HUES48 (cell line): ENCODE measurements around the gene SHH.
"Not testable (repeated sequence)": the region's sequence is repeated elsewhere in the genome, so short reads cannot be mapped to it uniquely, and the experiment has no call there.

Source experiments
- H3K27ac ChIP-seq: one replicate; pipeline ENCODE4 v1.7.0; 2013; ENCODE audit warnings: low read depth, low read length, inconsistent platforms
- H3K27me3 ChIP-seq: 2 replicates; pipeline ENCODE4 v1.6.1; 2013; ENCODE audit warnings: mild to moderate bottlenecking, low read length; ENCODE audit not compliant: control insufficient read depth, insufficient read depth
- H3K36me3 ChIP-seq: 2 replicates; pipeline ENCODE4 v1.6.1; 2013; ENCODE audit warnings: low read length; ENCODE audit not compliant: control insufficient read depth, insufficient read depth
- H3K4me1 ChIP-seq: 2 replicates; pipeline ENCODE4 v1.6.1; 2013; ENCODE audit warnings: mild to moderate bottlenecking, low read length; ENCODE audit not compliant: control insufficient read depth, insufficient read depth
- H3K4me3 ChIP-seq: 2 replicates; pipeline ENCODE4 v1.5.1; 2013; ENCODE audit warnings: mild to moderate bottlenecking, low read depth, low read length
- H3K9ac ChIP-seq: 2 replicates; pipeline ENCODE4 v1.6.1; 2013; ENCODE audit warnings: mild to moderate bottlenecking, low read depth, low read length, moderate library complexity
- H3K9me3 ChIP-seq: 2 replicates; pipeline ENCODE4 v1.6.1; 2013; ENCODE audit warnings: low read length; ENCODE audit not compliant: control insufficient read depth, insufficient read depth

SHH gene

DNA sequence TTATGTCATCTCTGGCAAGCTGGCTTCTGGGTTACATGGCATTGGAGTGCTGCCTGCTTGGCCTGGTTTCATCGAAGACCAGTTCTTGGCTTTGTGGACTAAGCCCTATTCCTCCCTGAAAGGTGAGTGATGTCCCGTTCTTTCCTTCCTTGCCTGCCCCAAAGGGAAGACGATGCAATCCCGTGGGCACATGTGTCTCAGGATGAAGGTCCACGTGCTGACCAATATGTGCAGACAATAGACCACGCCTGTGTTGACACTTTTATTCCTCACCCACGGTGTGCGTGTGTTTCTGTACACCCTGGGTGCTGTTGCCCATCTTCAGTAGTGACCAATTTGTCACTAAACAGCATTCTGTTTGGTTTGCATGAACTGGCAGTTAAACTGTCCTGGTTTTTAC is 28.6 kb upstream of the SHH start:
- H3K9me3 ChIP-seq, result no peaks in the 10 kb centered on the region
- no peaks in the 10 kb centered on the region for H3K27me3 ChIP-seq
- no peak overlapping the region for H3K9ac ChIP-seq
- H3K36me3 ChIP-seq, result no peaks in the 10 kb centered on the region
- H3K4me3 ChIP-seq, result no peak overlapping the region
- no peak overlapping the region for H3K27ac ChIP-seq
- 0 out of 2 replicates have a peak, but pooled peaks cover 4% of the 10 kb centered on the region for H3K4me1 ChIP-seq

- H3K9ac ChIP-seq, result no peak overlapping the region
- H3K36me3 ChIP-seq, result no peaks in the 10 kb centered on the region
- no peak overlapping the region for H3K27ac ChIP-seq
- no peaks in the 10 kb centered on the region for H3K9me3 ChIP-seq
- no peaks in the 10 kb centered on the region for H3K27me3 ChIP-seq
- H3K4me1 ChIP-seq, result 0 out of 2 replicates have a peak, but pooled peaks cover 4% of the 10 kb centered on the region
- no peak overlapping the region for H3K4me3 ChIP-seq
Observed at GRCh38 chr7:155840262-155840885, 28.1 kb upstream of the SHH start.

DNA sequence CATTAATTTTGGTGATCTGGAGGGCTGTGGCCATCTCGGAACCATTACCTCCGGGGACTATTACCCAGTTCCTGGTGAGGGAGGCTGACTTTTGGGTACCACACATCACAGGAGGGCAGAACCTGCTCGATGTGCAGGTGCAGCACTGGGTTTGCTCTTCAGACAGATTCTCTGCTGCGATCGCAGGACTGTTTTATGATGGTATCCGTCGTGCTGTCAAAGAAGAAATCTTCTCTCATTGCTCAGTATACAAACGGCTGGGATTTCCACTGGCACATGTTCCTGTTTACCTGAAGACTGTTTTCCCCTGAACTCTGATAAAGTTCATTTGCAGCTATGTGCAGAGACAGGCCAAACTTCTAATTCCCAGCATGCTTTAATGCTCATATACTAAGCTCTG is 27.2 kb upstream of the SHH start:
- H3K27ac ChIP-seq, result no peak overlapping the region
- no peaks in the 10 kb centered on the region for H3K9me3 ChIP-seq
- no peak overlapping the region for H3K4me3 ChIP-seq
- H3K27me3 ChIP-seq, result no peaks in the 10 kb centered on the region
- no peaks in the 10 kb centered on the region for H3K36me3 ChIP-seq
- 0 out of 2 replicates have a peak, but pooled peaks cover 4% of the 10 kb centered on the region for H3K4me1 ChIP-seq
- H3K9ac ChIP-seq, result no peak overlapping the region

GRCh38 chr7:155838312-155838711 is 26.0 kb upstream of the SHH start:
- H3K36me3 ChIP-seq, H3K27ac ChIP-seq, H3K4me3 ChIP-seq, H3K9ac ChIP-seq, H3K4me1 ChIP-seq, H3K9me3 ChIP-seq, H3K27me3 ChIP-seq: not testable (repeated sequence)

DNA sequence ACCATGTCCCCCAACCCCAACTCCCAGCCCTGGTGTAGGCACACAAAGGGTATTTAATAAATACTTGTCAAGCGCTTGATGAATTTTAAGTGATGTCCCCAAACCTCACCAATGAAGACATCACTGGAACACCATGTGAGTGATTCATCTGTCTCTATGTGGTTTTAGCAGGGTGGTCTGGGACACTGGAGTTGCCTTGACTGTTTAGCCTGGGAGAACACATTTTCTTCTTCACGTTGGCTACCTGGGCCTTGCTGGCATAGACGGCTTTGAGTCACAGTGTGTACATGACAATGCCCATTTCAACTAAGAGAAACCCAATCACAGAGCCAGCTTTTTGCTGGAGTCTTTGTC is 24.8 kb upstream of the SHH start:
- no peak overlapping the region for H3K27ac ChIP-seq
- no peak overlapping the region for H3K9ac ChIP-seq
- H3K4me1 ChIP-seq, result 0 out of 2 replicates have a peak, but pooled peaks cover 4% of the 10 kb centered on the region
- no peaks in the 10 kb centered on the region for H3K9me3 ChIP-seq
- H3K27me3 ChIP-seq, result no peaks in the 10 kb centered on the region
- no peaks in the 10 kb centered on the region for H3K36me3 ChIP-seq
- no peak overlapping the region for H3K4me3 ChIP-seq

DNA sequence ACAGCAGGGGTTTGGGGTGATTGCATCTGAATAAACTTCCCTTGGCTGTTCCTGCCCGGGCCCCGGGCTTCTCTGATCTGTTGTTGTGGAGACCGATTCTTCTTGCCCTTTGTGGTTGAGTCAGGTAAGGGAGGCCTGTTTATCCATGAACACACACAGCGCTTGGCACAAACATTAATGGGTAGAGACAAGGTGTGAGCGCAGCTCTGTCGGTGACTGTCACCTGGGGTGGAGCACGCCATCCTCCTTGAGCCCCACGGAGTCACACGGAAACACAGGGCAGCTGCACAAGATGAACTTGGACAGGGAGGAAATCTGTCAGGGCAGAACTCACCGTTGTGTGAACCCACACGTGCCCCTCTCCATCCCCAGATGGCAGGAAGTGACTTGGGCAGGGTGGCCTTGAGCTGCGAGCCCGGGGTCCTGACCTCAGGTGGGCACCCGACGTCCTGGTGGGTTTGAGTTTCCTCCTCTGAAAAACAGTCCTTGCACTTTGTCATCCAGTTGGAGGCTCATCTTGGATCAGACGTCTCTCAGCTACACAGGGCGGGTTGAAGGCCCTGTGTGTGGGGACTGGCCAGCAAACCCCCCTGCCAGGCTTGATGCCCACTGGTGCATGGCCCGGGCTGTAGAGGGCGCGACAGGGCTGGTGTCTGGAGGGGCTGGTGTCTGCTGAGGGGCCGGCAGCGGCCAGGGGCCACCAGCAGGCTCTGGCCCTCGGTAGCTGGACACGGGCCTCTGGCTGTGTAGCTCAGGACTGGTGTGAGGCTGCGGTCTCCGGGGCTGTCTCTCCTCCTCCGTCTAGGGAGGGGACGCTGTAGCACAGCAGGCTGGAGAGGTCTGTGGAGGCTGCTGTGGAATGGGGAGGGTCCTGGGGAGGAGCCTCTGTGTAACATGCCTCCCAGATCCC is 24.2 kb upstream of the SHH start:
- no peaks in the 10 kb centered on the region for H3K36me3 ChIP-seq
- H3K9me3 ChIP-seq, result no peaks in the 10 kb centered on the region
- no peak overlapping the region for H3K4me3 ChIP-seq
- no peak overlapping the region for H3K27ac ChIP-seq
- no peaks in the 10 kb centered on the region for H3K27me3 ChIP-seq
- H3K9ac ChIP-seq, result no peak overlapping the region
- 0 out of 2 replicates have a peak, but pooled peaks cover 4% of the 10 kb centered on the region for H3K4me1 ChIP-seq

DNA sequence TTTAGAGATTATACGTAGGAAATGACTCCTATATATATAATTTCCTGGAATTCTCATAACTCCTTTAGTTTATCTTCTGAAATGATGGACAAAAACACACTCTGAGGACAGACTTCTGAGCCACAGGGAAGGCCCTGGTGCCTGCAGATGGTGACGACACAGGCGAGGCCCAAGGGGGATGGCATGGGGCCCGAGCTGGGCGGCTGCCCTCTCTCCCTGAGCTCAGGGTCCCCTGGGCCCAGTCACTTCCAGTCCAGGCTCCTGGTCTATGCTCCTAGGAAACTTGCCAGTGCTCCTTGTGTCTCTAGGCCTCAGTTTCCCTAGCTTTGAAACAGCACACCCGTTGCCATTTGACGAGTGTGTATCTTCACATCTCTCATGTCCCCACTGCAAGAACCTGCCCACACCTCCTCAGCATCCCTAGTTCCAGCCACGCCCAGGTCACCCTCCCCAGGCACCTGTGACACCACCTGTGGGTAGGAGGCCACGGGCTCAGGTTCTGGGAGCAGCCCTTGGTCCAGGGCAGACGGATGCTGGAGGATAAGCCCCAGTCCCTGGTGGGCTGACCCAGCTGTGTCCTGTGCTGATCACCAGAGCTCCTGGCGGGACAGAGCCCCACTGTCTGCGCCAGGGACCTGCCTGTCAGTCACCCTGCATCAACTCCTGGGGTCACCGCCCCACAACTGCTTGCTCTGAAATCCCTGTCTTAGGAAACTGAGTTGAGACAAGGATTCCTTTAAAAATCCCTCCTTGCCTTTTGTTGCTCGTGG is 23.4 kb upstream of the SHH start:
- Histone ChIP-seq H3K9me3 (no peaks in the 10 kb centered on the region), H3K4me1 (0 out of 2 replicates have a peak, but pooled peaks cover 4% of the 10 kb centered on the region), H3K27me3 (no peaks in the 10 kb centered on the region), H3K36me3 (no peaks in the 10 kb centered on the region), H3K9ac (no peak overlapping the region), H3K27ac (no peak overlapping the region), H3K4me3 (no peak overlapping the region)

DNA sequence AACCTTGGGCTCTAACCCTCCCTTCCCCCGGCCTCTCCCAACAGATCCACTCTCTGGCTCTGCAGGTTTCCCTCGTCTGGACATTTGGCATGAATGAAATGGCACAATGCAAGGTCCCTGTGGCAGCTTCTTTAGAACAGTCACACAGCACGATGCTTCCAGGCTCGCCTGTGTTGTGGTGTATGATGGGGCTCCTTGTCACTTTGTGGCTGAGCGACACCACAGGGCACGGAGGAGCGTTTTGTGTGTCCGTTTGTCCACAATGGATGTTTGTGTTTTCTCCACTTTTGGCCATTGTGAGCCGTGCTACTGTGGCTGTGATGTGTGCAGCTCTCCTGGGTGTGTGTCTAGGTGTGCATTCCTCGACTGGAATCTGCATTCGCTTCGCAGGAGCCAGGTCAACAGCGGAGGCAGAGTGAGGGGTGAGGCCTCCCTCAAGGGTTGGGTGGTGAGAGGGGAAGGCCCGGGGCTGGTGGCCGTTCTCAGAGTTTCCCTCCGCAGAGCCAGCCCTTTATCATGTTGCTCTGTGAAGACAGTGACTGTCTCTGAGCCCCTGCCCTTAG is 22.3 kb upstream of the SHH start:
- Histone ChIP-seq H3K4me1 (0 out of 2 replicates have a peak, but pooled peaks cover 4% of the 10 kb centered on the region), H3K4me3 (no peak overlapping the region), H3K9me3 (no peaks in the 10 kb centered on the region), H3K36me3 (no peaks in the 10 kb centered on the region), H3K27me3 (no peaks in the 10 kb centered on the region), H3K9ac (no peak overlapping the region), H3K27ac (no peak overlapping the region)

GRCh38 chr7:155833651-155834050 is 21.4 kb upstream of the SHH start:
- H3K9ac ChIP-seq, result no peak overlapping the region
- H3K4me1 ChIP-seq, result 0 out of 2 replicates have a peak, but pooled peaks cover 4% of the 10 kb centered on the region
- H3K9me3 ChIP-seq, result no peaks in the 10 kb centered on the region
- no peaks in the 10 kb centered on the region for H3K36me3 ChIP-seq
- H3K4me3 ChIP-seq, result no peak overlapping the region
- no peak overlapping the region for H3K27ac ChIP-seq
- H3K27me3 ChIP-seq, result no peaks in the 10 kb centered on the region

- Histone ChIP-seq H3K36me3 (no peaks in the 10 kb centered on the region), H3K4me1 (0 out of 2 replicates have a peak, but pooled peaks cover 4% of the 10 kb centered on the region), H3K9ac (no peak overlapping the region), H3K9me3 (no peaks in the 10 kb centered on the region), H3K4me3 (no peak overlapping the region), H3K27ac (no peak overlapping the region), H3K27me3 (no peaks in the 10 kb centered on the region)
Observed at GRCh38 chr7:155832581-155832981, 20.3 kb upstream of the SHH start.
